Keratinocyte (primary cell): ENCODE measurements around the gene DLEC1. TPM values are rescaled to one million over a fixed set of nuclear protein-coding genes. Genes with fewer than 3 reads are reported as not detected.

Source experiments
- DNase-seq: peaks from one replicate; pipeline ENCODE4 v3.0.0-alpha.2; 2011; ENCODE audit warnings: low read depth, missing footprints, low spot score
- FAIRE-seq: peaks from 2 replicates; lab custom pipeline; 2011; peaks lifted over from hg19 to GRCh38; lab: Jason Lieb, UNC
- H2AFZ ChIP-seq: 2 replicates; pipeline ENCODE4 v1.6.0; 2012; ENCODE audit warnings: low read length, control low read depth, inconsistent platforms; ENCODE audit not compliant: control insufficient read depth
- H3K27ac ChIP-seq: 2 replicates; pipeline ENCODE4 v1.5.1; 2011; ENCODE audit warnings: low read length; ENCODE audit not compliant: control insufficient read depth, insufficient read depth
- H3K27me3 ChIP-seq: 3 replicates; pipeline ENCODE4 v1.6.0; 2011; ENCODE audit warnings: low read length; ENCODE audit not compliant: control insufficient read depth, insufficient read depth; ENCODE audit errors: extremely low read depth
- H3K36me3 ChIP-seq, 2 experiments: 2 replicates in 1 of 2; 3 replicates in 1 of 2; pipeline ENCODE4 v1.5.1; 2011; ENCODE audit warnings: low read length in 2 of 2, mild to moderate bottlenecking in 1 of 2; ENCODE audit not compliant: control insufficient read depth in 2 of 2, insufficient read depth in 2 of 2; ENCODE audit errors: extremely low read depth in 1 of 2
- H3K4me1 ChIP-seq: 3 replicates; pipeline ENCODE4 v1.5.1; 2011; ENCODE audit warnings: low read length; ENCODE audit not compliant: control insufficient read depth, insufficient read depth; ENCODE audit errors: extremely low read depth
- H3K4me2 ChIP-seq: 3 replicates; pipeline ENCODE4 v1.6.0; 2011; ENCODE audit warnings: low read depth, low read length; ENCODE audit not compliant: control insufficient read depth, insufficient read depth; ENCODE audit errors: extremely low read depth
- H3K4me3 ChIP-seq, 3 experiments: fragments of 200-600 bp in 1 of 3; sonication (generic) in 1 of 3; 2 replicates in 2 of 3; 3 replicates in 1 of 3; pipeline ENCODE4 v1.5.1; 2011 to 2016; ENCODE audit warnings: low read length in 3 of 3, mild to moderate bottlenecking in 3 of 3, control low read depth in 2 of 3, inconsistent platforms in 1 of 3, low read depth in 1 of 3, mixed read lengths in 1 of 3, mixed run types in 1 of 3, moderate library complexity in 1 of 3; ENCODE audit not compliant: control insufficient read depth in 2 of 3, insufficient read depth in 2 of 3; ENCODE audit errors: extremely low read depth in 1 of 3
- H3K79me2 ChIP-seq: 2 replicates; pipeline ENCODE4 v1.6.0; 2012; ENCODE audit warnings: low read length; ENCODE audit not compliant: control insufficient read depth, insufficient read depth
- H3K9ac ChIP-seq: 3 replicates; pipeline ENCODE4 v1.6.0; 2011; ENCODE audit warnings: low read length; ENCODE audit not compliant: control insufficient read depth, insufficient read depth; ENCODE audit errors: extremely low read depth
- H3K9me1 ChIP-seq: 3 replicates; pipeline ENCODE4 v1.6.0; 2011; ENCODE audit warnings: low read length; ENCODE audit not compliant: control insufficient read depth, insufficient read depth; ENCODE audit errors: extremely low read depth
- H3K9me3 ChIP-seq: 2 replicates; pipeline ENCODE4 v1.5.1; 2012; ENCODE audit warnings: low read depth, low read length; ENCODE audit not compliant: control insufficient read depth
- H4K20me1 ChIP-seq: 3 replicates; pipeline ENCODE4 v1.6.0; 2011; ENCODE audit warnings: low read length; ENCODE audit not compliant: control insufficient read depth, insufficient read depth; ENCODE audit errors: extremely low read depth
- CTCF ChIP-seq, 3 experiments: IDR thresholded peaks in 1 of 3; conservative IDR thresholded peaks in 1 of 3; optimal IDR thresholded peaks in 1 of 3; 2 replicates in 2 of 3; 3 replicates in 1 of 3; pipeline versions ENCODE3 to v1.5.1; 2011; ENCODE audit warnings: low read length in 3 of 3, mild to moderate bottlenecking in 3 of 3, moderate library complexity in 2 of 3, control low read depth in 1 of 3, inconsistent platforms in 1 of 3; ENCODE audit not compliant: insufficient read depth in 2 of 3; ENCODE audit errors: extremely low read depth in 1 of 3
- EZH2 ChIP-seq: IDR thresholded peaks from one replicate; pipeline ENCODE4 v1.6.1; 2012; ENCODE audit warnings: inconsistent platforms, mild to moderate bottlenecking, low read length, moderate library complexity
- dilution Hi-C: fragments of 300-500 bp; cut with MboI; formaldehyde crosslinking; loops from one replicate; pipeline ENCODE4 v1.7.0; 2020; ENCODE audit warnings: low sequenced_read_pairs; ENCODE audit not compliant: extremely low pct_ligation_motif_present
- polyA plus RNA-seq, 5 experiments: library from polyadenylated mRNA; depleted of rRNA in 3 of 5; stranded (reverse) in 3 of 5; stranded (forward) in 1 of 5; unstranded in 1 of 5; fragments of >200 nt; gene quantifications; 1 replicate in 1 of 5; 2 replicates in 3 of 5; 3 replicates in 1 of 5; pipeline versions ENCODE4 v1.2.1 to v1.2.3, GENCODE V29; 2011 to 2012; ENCODE audit warnings: missing spikeins in 2 of 5, low read depth in 1 of 5, low replicate concordance in 1 of 5

Gene DLEC1
- polyA plus RNA-seq, 1 donor (not counting 4 experiments of a cell fraction or from before 2014, with no cell fraction given): not detected

DNA sequence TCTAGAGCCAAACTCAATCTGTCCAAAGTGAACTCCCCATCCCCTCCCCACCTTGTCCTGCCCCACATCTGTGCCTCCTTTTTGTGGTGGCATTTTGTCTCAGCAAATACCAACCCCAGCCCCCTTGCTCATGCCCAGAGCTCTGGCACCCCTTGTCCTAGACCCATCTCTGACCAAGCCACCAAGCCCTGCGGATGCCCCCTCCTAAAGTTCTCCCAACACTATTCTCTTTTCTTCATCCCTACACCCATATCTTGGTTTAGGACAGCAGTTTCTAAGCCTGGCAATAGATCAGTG lies 80.2 kb downstream of the DLEC1 start:
- Histone ChIP-seq H3K9me1 (no peaks in the 10 kb centered on the region), H3K36me3 (peaks cover 14 to 22% of the 10 kb centered on the region in 2 experiments), H3K27me3 (no peaks in the 10 kb centered on the region), H3K27ac (no peak overlapping the region), H3K4me1 (no peaks in the 10 kb centered on the region), H3K4me3 (no peak overlapping the region), H2AFZ (no peak overlapping the region), H3K4me2 (no peak overlapping the region), H3K9ac (no peak overlapping the region), H4K20me1 (no peaks in the 10 kb centered on the region), H3K9me3 (no peaks in the 10 kb centered on the region), H3K79me2 (no peaks in the 10 kb centered on the region)
- DNase-seq (no peak), FAIRE-seq (no peak)
- dilution Hi-C loops: no loop called here
- TF ChIP-seq EZH2 (no peak), CTCF (optimal IDR thresholded peaks at IDR 0.05 in 1 of 3, IDR thresholded peaks at IDR 0.05 in 1 of 3, conservative IDR thresholded peaks at IDR 0.05 in 1 of 3; ENCODE audit: extremely low read depth in 1 of 3, insufficient read depth in 2 of 3, low read length in 3 of 3) (no peak)

DNA sequence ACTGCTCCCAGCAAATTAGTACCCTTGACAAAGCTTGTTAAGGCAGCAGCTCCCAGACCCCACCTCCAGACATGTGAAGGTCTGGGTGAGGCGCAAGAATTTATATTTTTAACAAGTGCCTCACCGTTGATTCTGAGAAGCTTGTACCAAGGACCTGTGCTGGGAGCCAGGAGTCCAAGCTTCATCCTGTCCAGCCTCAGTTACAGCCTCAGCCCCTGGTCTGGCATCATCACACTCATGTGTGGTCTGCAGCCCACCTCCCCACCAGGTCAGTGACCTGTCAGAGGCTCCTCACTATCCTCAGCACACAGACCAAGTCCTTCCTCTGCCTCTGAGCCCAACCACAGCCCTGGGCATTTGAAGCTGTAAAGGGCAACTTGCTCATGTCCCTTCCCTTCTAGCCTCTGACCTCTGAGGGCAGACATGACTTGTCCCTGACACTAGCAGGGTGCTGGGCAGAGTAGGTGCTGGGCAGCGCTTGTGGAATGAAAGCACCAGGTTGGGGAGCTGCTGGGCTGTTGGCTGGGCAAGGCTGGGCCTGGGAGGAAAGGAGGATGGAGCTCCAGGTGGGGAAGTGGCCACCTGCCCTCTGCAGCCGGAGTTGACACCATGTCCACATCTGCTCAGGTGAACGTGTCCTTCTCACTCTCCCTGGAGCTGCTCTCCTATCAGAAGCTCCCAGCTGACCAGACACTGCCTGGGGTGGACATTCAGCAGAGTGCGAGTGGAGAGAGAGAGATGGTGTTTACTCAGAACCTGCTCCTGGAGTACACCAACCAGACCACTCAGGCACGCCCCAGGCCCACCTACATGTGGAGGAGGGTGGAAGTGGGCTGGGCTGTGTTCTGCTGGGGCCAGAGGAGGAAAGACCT lies 81.0 kb downstream of the DLEC1 start:
- DNase-seq (no peak), FAIRE-seq (no peak)
- H3K79me2 ChIP-seq: no peaks in the 10 kb centered on the region
- no peaks in the 10 kb centered on the region for H4K20me1 ChIP-seq
- H3K27ac ChIP-seq: no peak overlapping the region
- TF ChIP-seq CTCF (optimal IDR thresholded peaks at IDR 0.05 in 1 of 3, IDR thresholded peaks at IDR 0.05 in 1 of 3, conservative IDR thresholded peaks at IDR 0.05 in 1 of 3; ENCODE audit: extremely low read depth in 1 of 3, insufficient read depth in 2 of 3, low read length in 3 of 3): no peak
- TF ChIP-seq EZH2: no peak
- dilution Hi-C loops: no loop called here
- H3K4me3 ChIP-seq: no peak overlapping the region
- no peaks in the 10 kb centered on the region for H3K4me1 ChIP-seq
- H3K9ac ChIP-seq: no peak overlapping the region
- H3K9me1 ChIP-seq: no peaks in the 10 kb centered on the region
- H3K36me3 ChIP-seq: peaks cover 21 to 22% of the 10 kb centered on the region in 2 experiments
- no peak overlapping the region for H2AFZ ChIP-seq
- H3K4me2 ChIP-seq: no peak overlapping the region
- H3K27me3 ChIP-seq: no peaks in the 10 kb centered on the region
- H3K9me3 ChIP-seq: no peaks in the 10 kb centered on the region
